HepG2 (cell line): ENCODE results near the gene KLHL33. TPM values are rescaled to one million over a fixed set of nuclear protein-coding genes. Genes with fewer than 3 reads are reported as not detected.
A peak's percentile ranks its signal among the peaks of the same experiment; 100 is the strongest.

Source experiments
- CCDC6 ChIP-seq: sonication (generic); formaldehyde crosslinking; IDR thresholded peaks from 2 replicates; pipeline ENCODE4 v1.8.1; 2022; ENCODE audit warnings: mild to moderate bottlenecking, missing genetic modification reagents, moderate library complexity
- GATA4 ChIP-seq: sonication (generic); IDR thresholded peaks from 2 replicates; pipeline ENCODE4 v1.6.1; 2016; ENCODE audit warnings: antibody characterized with exemption, low read depth, borderline replicate concordance
- HDAC1 ChIP-seq: sonication (generic); formaldehyde crosslinking; IDR thresholded peaks from 2 replicates; pipeline ENCODE4 v1.5.1; 2020; ENCODE audit warnings: mild to moderate bottlenecking, missing genetic modification reagents
- HMGXB3 ChIP-seq: sonication (generic); formaldehyde crosslinking; IDR thresholded peaks from 2 replicates; pipeline ENCODE4 v1.4.0; 2020; ENCODE audit warnings: missing genetic modification reagents, borderline replicate concordance
- KDM3A ChIP-seq: IDR thresholded peaks from 2 replicates; pipeline ENCODE4 v1.6.1; 2018; ENCODE audit warnings: low read depth, missing compliant biosample characterization
- LCORL ChIP-seq, 2 experiments: fragments of 450-650 bp in 1 of 2; sonication (generic) in 1 of 2; formaldehyde crosslinking in 1 of 2; IDR thresholded peaks; 2 replicates each; pipeline versions ENCODE4 v1.5.0 to v1.6.1; 2017 to 2020; ENCODE audit warnings: antibody characterized with exemption in 1 of 2, missing genetic modification reagents in 1 of 2
- MLLT10 ChIP-seq: sonication (generic); formaldehyde crosslinking; IDR thresholded peaks from 2 replicates; pipeline ENCODE4 v1.4.0; 2020; ENCODE audit warnings: missing genetic modification reagents
- NFIC ChIP-seq: IDR thresholded peaks from 2 replicates; pipeline ENCODE4 v1.6.1; 2012; ENCODE audit warnings: mild to moderate bottlenecking, low read length, inconsistent platforms
- NR3C1 ChIP-seq: sonication (generic); formaldehyde crosslinking; IDR thresholded peaks from 2 replicates; pipeline ENCODE4 v1.4.0; 2020; ENCODE audit warnings: missing genetic modification reagents
- SNAI1 ChIP-seq: sonication (generic); formaldehyde crosslinking; IDR thresholded peaks from 2 replicates; pipeline ENCODE4 v1.5.0; 2020; ENCODE audit warnings: mild to moderate bottlenecking, missing genetic modification reagents, borderline replicate concordance
- ZBTB42 ChIP-seq: sonication (generic); formaldehyde crosslinking; IDR thresholded peaks from 2 replicates; pipeline ENCODE4 v1.5.0; 2020; ENCODE audit warnings: mild to moderate bottlenecking, missing genetic modification reagents
- ZKSCAN5 ChIP-seq: sonication (generic); formaldehyde crosslinking; IDR thresholded peaks from 2 replicates; pipeline ENCODE4 v1.5.1; 2020; ENCODE audit warnings: mild to moderate bottlenecking, missing genetic modification reagents
- ZNF451 ChIP-seq: sonication (generic); formaldehyde crosslinking; IDR thresholded peaks from 2 replicates; pipeline ENCODE4 v1.5.0; 2020; ENCODE audit warnings: mild to moderate bottlenecking, missing genetic modification reagents
- ZNF512B ChIP-seq: sonication (generic); formaldehyde crosslinking; IDR thresholded peaks from 2 replicates; pipeline ENCODE4 v1.5.1; 2020; ENCODE audit warnings: missing genetic modification reagents, mild to moderate bottlenecking, borderline replicate concordance
- ZNF513 ChIP-seq: sonication (generic); formaldehyde crosslinking; conservative IDR thresholded peaks from 2 replicates; pipeline ENCODE4 v1.5.0; 2020; ENCODE audit warnings: missing genetic modification reagents
- ZNF557 ChIP-seq: sonication (generic); formaldehyde crosslinking; IDR thresholded peaks from 2 replicates; pipeline ENCODE4 v1.4.0; 2020; ENCODE audit warnings: missing genetic modification reagents
- ZNF558 ChIP-seq: sonication (generic); formaldehyde crosslinking; IDR thresholded peaks from 2 replicates; pipeline ENCODE4 v1.9.0; 2022; ENCODE audit warnings: mild to moderate bottlenecking, missing genetic modification reagents, borderline replicate concordance
- ZNF616 ChIP-seq: sonication (generic); formaldehyde crosslinking; IDR thresholded peaks from 2 replicates; pipeline ENCODE4 v1.5.0; 2020; ENCODE audit warnings: low read depth, mild to moderate bottlenecking, missing genetic modification reagents
- ZNF816 ChIP-seq: sonication (generic); formaldehyde crosslinking; IDR thresholded peaks from 2 replicates; pipeline ENCODE4 v1.8.0; 2022; ENCODE audit warnings: missing genetic modification reagents, mild to moderate bottlenecking, borderline replicate concordance
- ZNF839 ChIP-seq: sonication (generic); formaldehyde crosslinking; IDR thresholded peaks from 2 replicates; pipeline ENCODE4 v1.4.0; 2020; ENCODE audit warnings: missing genetic modification reagents, mild to moderate bottlenecking, borderline replicate concordance
- polyA plus RNA-seq, 8 experiments: library from polyadenylated mRNA; depleted of rRNA in 3 of 8; stranded (reverse) in 7 of 8; unstranded in 1 of 8; fragments of >200 nt; fragmentation: Illumina TruSeq in 4 of 8; extraction: Trizol in 4 of 8; gene quantifications; 2 replicates each; pipeline versions ENCODE4 v1.2.1 to v1.2.3, GENCODE V29; 2011 to 2016; ENCODE audit warnings: low read depth in 4 of 8, missing spikeins in 1 of 8, mixed read lengths in 1 of 8; ENCODE audit not compliant: insufficient read depth in 1 of 8
- total RNA-seq, 5 experiments: library from RNA; depleted of rRNA; stranded (reverse); fragments of >200 nt; fragmentation: Illumina TruSeq; extraction: Trizol; gene quantifications; 2 replicates each; pipeline ENCODE4 v1.2.3, GENCODE V29; 2016; ENCODE audit warnings: low read depth in 1 of 5

KLHL33 gene
- total and polyA plus RNA-seq, 2 of the 13 experiments (the other 11 are each of a cell fraction or from before 2014, with no cell fraction given), result not detected

- TF ChIP-seq ZNF513 (no peak), SNAI1 (CRISPR knock-in tag) (no peak), ZNF558 (CRISPR knock-in tag) (peak; percentile 97; the same call in 1 of the 2 replicates), ZKSCAN5 (CRISPR knock-in tag) (peak; percentile 99), KDM3A (CRISPR knock-in tag) (no peak), ZNF816 (CRISPR knock-in tag) (peak; percentile 84), ZBTB42 (no peak), HDAC1 (peak; percentile 88), ZNF451 (CRISPR knock-in tag) (no peak; the same call in 1 of the 2 replicates), HMGXB3 (CRISPR knock-in tag) (peak; percentile 42; the same call in 1 of the 2 replicates), NR3C1 (CRISPR knock-in tag) (no peak), NFIC (no peak), ZNF512B (CRISPR knock-in tag) (no peak), ZNF839 (CRISPR knock-in tag) (peak; percentile 8; the same call in 1 of the 2 replicates), CCDC6 (CRISPR knock-in tag) (peak; percentile 88), ZNF557 (CRISPR knock-in tag) (peak; percentile 70; the same call in 1 of the 2 replicates), ZNF616 (CRISPR knock-in tag) (no peak), MLLT10 (no peak), GATA4 (peak; percentile 62; the same call in 1 of the 2 replicates), LCORL (IDR thresholded peaks at IDR 0.05) (no peak), LCORL (CRISPR knock-in tag; IDR thresholded peaks at IDR 0.05) (peak; percentile 63; the same call in 1 of the 2 replicates)
These were observed 22.9 kb downstream of the KLHL33 start, which contains the start of gene TEP1 (continued) for GRCh38 chr14:20412876-20413743.
